Right lobe of liver (tissue), 6 donors: Measurements from ENCODE around the gene CSNK2A3. TPM values are rescaled to one million over a fixed set of nuclear protein-coding genes. Genes with fewer than 3 reads are reported as not detected.
A peak's percentile ranks its signal among the peaks of the same experiment; 100 is the strongest.
"Not testable (repeated sequence)": the region's sequence is repeated elsewhere in the genome, so short reads cannot be mapped to it uniquely, and the experiment has no call there.

ENCODE experiments used
- ATAC-seq, 4 donors: fragments of 200-7000 bp; cut with Tn5 transposase; one replicate each; pipeline ENCODE4 v1.9.1; 2020; ENCODE audit warnings: mild to moderate bottlenecking in 4 of 4, moderate library complexity in 4 of 4
- DNase-seq, 3 donors: peaks; one replicate each; pipeline ENCODE4 v3.0.0-alpha.2; 2020
- H3K27ac ChIP-seq, 3 donors: fragments of 200-600 bp; one replicate each; pipeline ENCODE4 v1.8.0; 2022
- H3K27me3 ChIP-seq, 2 donors: fragments of 200-600 bp; one replicate each; pipeline ENCODE4 v1.8.0; 2022
- H3K36me3 ChIP-seq, 4 donors: fragments of 200-600 bp; sonication (generic) in 1 of 4; one replicate each; pipeline versions ENCODE4 v1.5.1 to v1.8.0; 2017 to 2022; ENCODE audit warnings: control low read depth in 1 of 4
- H3K4me1 ChIP-seq, 4 donors: fragments of 200-600 bp; sonication (generic) in 1 of 4; one replicate each; pipeline versions ENCODE4 v1.5.1 to v1.8.0; 2017 to 2022; ENCODE audit warnings: control low read depth in 1 of 4
- H3K4me3 ChIP-seq, 3 donors: fragments of 200-600 bp; one replicate each; pipeline ENCODE4 v1.8.0; 2022
- H3K9me3 ChIP-seq, 4 donors: fragments of 200-600 bp; sonication (generic) in 1 of 4; one replicate each; pipeline versions ENCODE4 v1.5.1 to v1.8.0; 2017 to 2022; ENCODE audit warnings: control low read depth in 1 of 4
- CTCF ChIP-seq, 4 donors: fragments of 200-600 bp in 3 of 4; fragments of 450-650 bp in 1 of 4; IDR thresholded peaks; one replicate each; pipeline versions ENCODE4 v1.5.1 to v1.8.0; 2016 to 2022; ENCODE audit warnings: antibody characterized with exemption in 4 of 4, mild to moderate bottlenecking in 2 of 4
- POLR2A ChIP-seq: fragments of 450-650 bp; IDR thresholded peaks from one replicate; pipeline ENCODE4 v1.6.1; 2017; ENCODE audit warnings: antibody characterized with exemption, mild to moderate bottlenecking
- WGBS: methylation state at CpG from one replicate; pipeline ENCODE4 v1.1.6; 2018; ENCODE audit warnings: low coverage, low lambda C conversion rate; ENCODE audit not compliant: insufficient coverage; ENCODE audit errors: missing lambda C conversion rate; 5-methylcytosine and 5-hydroxymethylcytosine counted together
- intact Hi-C, 2 donors: fragments of 100-400 bp; cut with DNase I; formaldehyde crosslinking; loops; one replicate each; pipeline versions ENCODE4 v1.11.2 to v1.14.1; 2022
- long read RNA-seq: library from polyadenylated mRNA; unstranded; transcript quantifications from one replicate; pipeline ENCODE4 v2.0.0, GENCODE V29; 2019
- total RNA-seq, 6 experiments: library from RNA; depleted of rRNA in 2 of 6; stranded (reverse); fragments of >200 nt in 2 of 6; fragmentation: NEBNext Ultra II Directional in 3 of 6; extraction: Animal tissue kit (Norgen Biotek cat#: 25700) in 3 of 6; gene quantifications; one replicate each; pipeline versions ENCODE4 v1.1.0 to v1.2.4, GENCODE V29; 2016 to 2023
- donor health status: DM: no; HTN: yes; CAD: no.
- donor health status: DM: no; HTN: no; CAD: no.
- donor health status: DM: no; HTN: no; CAD: no.
- donor health status: DM: no; HTN: yes; CAD: no.
- donor health status: DM: no; HTN: yes; CAD: no.

CSNK2A3 gene
- total RNA-seq = 1 to 10 TPM in 1 of 6 experiments, under 1 TPM in 4, not detected in 1; 0.29 to 1.4 (median 0.49) TPM
- long read RNA-seq = 0 reads

GRCh38 chr11:11352878-11353277 lies at the start of gene CSNK2A3:
TSS of gene CSNK2A3 (minus strand) at chr11:11353250. CDS start at chr11:11353119, 131 bp downstream.
- DNase-seq, H3K9me3 ChIP-seq, H3K36me3 ChIP-seq, H3K27ac ChIP-seq, H3K27me3 ChIP-seq, intact Hi-C loops, H3K4me3 ChIP-seq, H3K4me1 ChIP-seq: not testable (repeated sequence)
- WGBS = 78% methylated on average over 7 of the region's 11 CpGs
- peak; percentile 61 to 81 (median 76) for ATAC-seq

- no peak overlapping the region for H3K4me3 ChIP-seq
- 91% methylated on average over 3 of the region's 3 CpGs for WGBS
- peaks cover 0 to 10% (median 4%) of the 10 kb centered on the region in 4 donors for H3K4me1 ChIP-seq
- H3K36me3 ChIP-seq = no peaks in the 10 kb centered on the region
- H3K27me3 ChIP-seq = no peaks in the 10 kb centered on the region
- intact Hi-C loops = no loop called here
- no peaks in the 10 kb centered on the region for H3K9me3 ChIP-seq
- TF ChIP-seq CTCF (IDR thresholded peaks at IDR 0.05) = no peak
- no peak for TF ChIP-seq POLR2A
- H3K27ac ChIP-seq = no peak overlapping the region
- ATAC-seq (no peak), DNase-seq (no peak)
Observed at GRCh38 chr11:11401960-11402535, 49.0 kb upstream of the CSNK2A3 start.

- no peak for DNase-seq
- H3K9me3 ChIP-seq = no peaks in the 10 kb centered on the region
- H3K27me3 ChIP-seq = no peaks in the 10 kb centered on the region
- H3K4me1 ChIP-seq = no peaks in the 10 kb centered on the region
- WGBS = 98% methylated on average over 5 of the region's 9 CpGs
- peak in 2 of 4 donors; percentile 34 to 48 for ATAC-seq
- intact Hi-C loops = no loop called here
- TF ChIP-seq CTCF (IDR thresholded peaks at IDR 0.05) (peak in 2 of 4 donors; percentile 31 to 42), POLR2A (no peak)
- H3K36me3 ChIP-seq = no peaks in the 10 kb centered on the region
- no peak overlapping the region for H3K4me3 ChIP-seq
- H3K27ac ChIP-seq = no peak overlapping the region
Observed at GRCh38 chr11:11400635-11401232, 47.7 kb upstream of the CSNK2A3 start.

- no peak for ATAC-seq
- DNase-seq = no peak
- H3K36me3 ChIP-seq = no peaks in the 10 kb centered on the region
- WGBS = 89% methylated on average over 3 of the region's 3 CpGs
- H3K4me3 ChIP-seq = no peak overlapping the region
- H3K27ac ChIP-seq = no peak overlapping the region
- H3K9me3 ChIP-seq = no peaks in the 10 kb centered on the region
- intact Hi-C loops = no loop called here
- TF ChIP-seq CTCF (IDR thresholded peaks at IDR 0.05) = no peak
- no peak for TF ChIP-seq POLR2A
- no peaks in the 10 kb centered on the region for H3K27me3 ChIP-seq
- no peaks in the 10 kb centered on the region for H3K4me1 ChIP-seq
Observed at GRCh38 chr11:11400121-11400520, 47.1 kb upstream of the CSNK2A3 start.

- no peak overlapping the region for H3K4me3 ChIP-seq
- TF ChIP-seq POLR2A = no peak
- no peak for TF ChIP-seq CTCF (IDR thresholded peaks at IDR 0.05)
- WGBS = 93% methylated on average over 3 of the region's 3 CpGs
Observed at GRCh38 chr11:11397781-11398180, 44.7 kb upstream of the CSNK2A3 start.

More at GRCh38 chr11:11397781-11398180, 44.7 kb upstream of the CSNK2A3 start:
- H3K4me1 ChIP-seq = no peaks in the 10 kb centered on the region
- DNase-seq = no peak
- no peaks in the 10 kb centered on the region for H3K27me3 ChIP-seq
- H3K9me3 ChIP-seq = no peaks in the 10 kb centered on the region
- intact Hi-C loops = no loop called here
- no peak overlapping the region for H3K27ac ChIP-seq
- H3K36me3 ChIP-seq = no peaks in the 10 kb centered on the region
- ATAC-seq = no peak
